ENCODE data around the gene MAP4K4.

DNA sequence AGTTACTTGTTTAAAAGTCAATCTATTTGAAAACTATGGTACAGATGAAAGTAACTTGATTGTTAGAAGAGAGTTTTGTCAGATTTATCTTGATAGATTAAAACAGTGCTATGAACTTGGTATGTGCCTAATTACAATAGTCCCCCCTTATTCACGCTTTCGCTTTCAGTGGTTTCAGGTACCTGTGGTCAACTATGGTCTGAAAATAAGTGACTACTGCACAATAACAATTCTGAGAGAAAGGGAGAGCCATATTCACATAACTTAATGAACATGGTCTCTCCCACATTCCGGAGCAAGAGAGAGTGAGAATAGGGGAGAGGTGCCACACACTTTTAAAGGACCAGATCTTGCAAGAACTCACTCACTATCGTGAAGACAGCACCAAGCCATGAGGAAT, 13.2 kb upstream of the MAP4K4 start:
- TF ChIP-seq EP300 (IDR thresholded peaks at IDR 0.05): no peak
- TF ChIP-seq, protein P1, sequence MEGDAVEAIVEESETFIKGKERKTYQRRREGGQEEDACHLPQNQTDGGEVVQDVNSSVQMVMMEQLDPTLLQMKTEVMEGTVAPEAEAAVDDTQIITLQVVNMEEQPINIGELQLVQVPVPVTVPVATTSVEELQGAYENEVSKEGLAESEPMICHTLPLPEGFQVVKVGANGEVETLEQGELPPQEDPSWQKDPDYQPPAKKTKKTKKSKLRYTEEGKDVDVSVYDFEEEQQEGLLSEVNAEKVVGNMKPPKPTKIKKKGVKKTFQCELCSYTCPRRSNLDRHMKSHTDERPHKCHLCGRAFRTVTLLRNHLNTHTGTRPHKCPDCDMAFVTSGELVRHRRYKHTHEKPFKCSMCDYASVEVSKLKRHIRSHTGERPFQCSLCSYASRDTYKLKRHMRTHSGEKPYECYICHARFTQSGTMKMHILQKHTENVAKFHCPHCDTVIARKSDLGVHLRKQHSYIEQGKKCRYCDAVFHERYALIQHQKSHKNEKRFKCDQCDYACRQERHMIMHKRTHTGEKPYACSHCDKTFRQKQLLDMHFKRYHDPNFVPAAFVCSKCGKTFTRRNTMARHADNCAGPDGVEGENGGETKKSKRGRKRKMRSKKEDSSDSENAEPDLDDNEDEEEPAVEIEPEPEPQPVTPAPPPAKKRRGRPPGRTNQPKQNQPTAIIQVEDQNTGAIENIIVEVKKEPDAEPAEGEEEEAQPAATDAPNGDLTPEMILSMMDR (IDR thresholded peaks at IDR 0.05): no peak

Data from stomach (tissue), 4 donors.